IPS DF 4.7 (cell line): ENCODE results near the gene CAMTA1.

ENCODE experiments used
- DNase-seq: peaks from one replicate; pipeline ENCODE4 v3.0.0-alpha.2; 2013; ENCODE audit warnings: low spot score; ENCODE audit errors: extremely low read depth

Gene CAMTA1

DNA sequence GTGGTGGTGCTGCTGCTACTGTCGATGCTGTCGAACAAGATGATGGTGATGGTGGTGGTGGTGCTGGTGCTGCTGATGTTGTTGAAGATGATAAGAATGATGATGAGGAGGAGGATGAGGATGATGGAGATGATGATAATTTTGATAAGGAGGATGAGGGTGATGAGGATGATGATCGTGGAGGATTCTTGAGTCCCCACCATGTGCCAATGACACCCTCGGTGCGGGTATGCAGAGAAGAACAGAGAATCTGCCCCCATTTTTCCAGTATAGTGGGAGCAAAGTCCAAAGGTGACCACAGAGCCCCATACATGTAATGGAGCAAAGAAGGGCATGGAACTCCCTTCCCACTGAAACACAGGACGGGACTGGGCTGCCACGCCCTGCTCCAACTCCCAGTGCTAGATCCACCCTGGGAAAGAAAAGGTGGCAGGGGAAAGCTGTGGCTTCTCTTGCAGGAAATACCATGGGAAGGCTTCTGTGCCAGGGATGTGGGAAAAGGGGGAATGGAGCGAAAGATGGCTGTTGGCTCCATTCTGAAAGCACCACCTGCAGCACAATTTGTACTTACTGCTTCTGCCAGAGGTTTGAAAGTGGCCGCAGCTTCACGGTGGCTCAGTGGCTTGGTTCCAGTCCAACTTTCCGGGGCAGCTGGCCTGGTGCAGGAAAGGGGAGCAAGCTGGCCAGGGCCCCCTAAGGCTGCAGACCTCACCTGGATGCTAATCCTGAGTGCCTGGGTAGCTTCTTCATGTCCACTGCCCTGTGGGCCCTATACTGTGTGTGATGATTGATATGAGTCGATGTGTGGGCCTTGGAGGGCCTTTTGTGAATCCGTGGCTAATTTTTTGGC, 598.6 kb downstream of the CAMTA1 start:
- DNase-seq, result no peak

DNA sequence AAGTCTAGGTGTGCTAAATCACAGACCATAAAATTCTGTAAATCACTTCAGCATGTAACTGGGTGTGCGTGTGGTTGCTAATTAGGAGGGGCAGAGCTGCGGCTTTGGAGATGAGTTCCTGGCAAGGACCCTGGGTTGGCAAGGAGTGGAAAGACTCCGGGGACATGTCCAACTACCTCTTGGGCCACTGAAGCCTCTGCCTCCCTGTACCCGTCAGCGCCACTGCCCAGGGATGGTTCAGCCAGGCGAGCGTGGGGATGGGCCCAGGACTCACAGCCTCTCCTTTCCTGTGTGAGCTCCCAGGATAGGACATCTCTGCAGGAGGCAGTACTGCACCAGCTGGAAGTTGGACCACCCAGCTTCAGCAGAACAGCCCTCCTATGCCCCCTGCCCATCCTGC, 599.4 kb downstream of the CAMTA1 start:
- DNase-seq, result no peak

GRCh38 chr1:7385471-7386225, 600.4 kb downstream of the CAMTA1 start:
- no peak for DNase-seq

DNA sequence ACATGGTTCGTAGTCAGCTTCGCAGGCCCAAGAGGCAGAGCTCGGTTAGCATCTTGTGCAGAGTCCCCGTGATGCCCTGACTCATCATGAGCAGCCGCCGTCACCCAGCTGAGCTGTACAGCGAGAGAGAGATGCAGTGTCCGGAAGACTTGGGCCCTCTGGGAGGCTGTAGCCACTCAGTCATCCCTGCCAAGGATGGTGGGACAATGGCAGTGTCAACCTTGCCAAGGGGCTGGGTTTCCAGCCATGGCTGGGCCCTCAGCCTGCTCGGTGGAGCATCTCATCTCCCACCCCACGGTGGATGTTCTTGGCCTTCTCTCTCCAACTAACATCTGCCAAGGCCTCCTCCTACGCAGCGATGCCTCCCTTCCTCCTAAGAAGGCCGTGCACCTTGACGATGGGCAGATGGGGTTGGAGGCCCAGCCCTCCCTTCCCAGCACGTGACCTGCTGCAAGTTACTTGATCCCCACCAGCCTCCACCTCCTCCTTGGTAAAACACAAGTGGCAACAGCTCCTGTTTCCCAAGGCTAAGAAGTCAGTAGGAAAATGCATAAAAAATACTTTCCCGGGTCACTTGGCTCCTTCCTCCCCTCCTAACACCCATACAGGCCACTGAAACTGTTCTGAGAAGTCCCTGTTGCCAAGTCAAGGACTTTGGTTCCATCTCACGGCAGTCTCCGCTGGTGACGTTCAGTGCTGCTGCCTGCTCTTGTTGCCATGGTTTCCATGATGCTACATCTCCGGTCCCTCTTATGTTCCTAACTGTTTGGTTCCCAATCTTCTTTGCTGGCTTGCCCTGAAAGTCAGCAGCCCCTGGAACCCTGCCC, 601.2 kb downstream of the CAMTA1 start:
- no peak for DNase-seq

DNA sequence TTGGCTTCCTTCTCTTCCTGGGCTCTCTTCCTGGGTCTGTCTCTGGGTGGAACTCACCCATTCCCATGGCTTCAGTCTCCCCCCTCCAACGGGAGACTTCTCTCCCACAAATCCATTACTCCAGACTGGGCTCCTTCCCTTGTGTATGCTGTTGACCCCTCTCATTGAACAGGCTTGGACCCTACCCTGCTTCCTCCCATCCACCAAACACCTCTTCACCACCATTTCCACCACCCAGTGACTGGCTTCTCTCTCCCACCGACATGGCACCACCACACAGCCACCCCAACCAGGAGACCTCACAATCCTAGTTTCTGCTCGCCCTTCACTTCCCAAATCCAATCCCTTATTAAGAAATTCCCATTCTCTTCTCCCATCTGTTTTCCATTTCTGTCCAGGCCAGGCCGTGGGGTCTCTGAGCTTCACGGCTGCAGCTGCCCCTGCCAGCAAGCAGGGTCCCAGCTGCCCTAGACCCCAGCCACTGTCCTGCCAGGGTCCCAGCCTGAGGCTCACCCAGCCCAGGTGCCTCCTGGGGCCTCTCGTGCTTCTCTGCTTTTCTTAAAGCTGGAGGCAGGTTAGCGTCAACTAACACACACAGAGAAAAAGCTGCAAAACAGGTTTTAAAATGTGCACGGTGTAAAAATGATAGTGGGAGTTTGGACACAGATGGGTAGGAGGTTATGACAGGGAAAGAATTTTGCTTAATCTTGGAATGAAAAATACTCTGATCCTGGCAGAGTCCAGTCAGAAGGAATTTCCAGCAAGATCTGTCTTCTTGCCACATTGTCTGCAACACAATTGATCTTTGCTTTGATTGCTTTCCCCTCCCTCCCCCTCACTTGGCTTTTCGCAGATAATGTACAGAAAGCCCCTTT, 602.0 kb downstream of the CAMTA1 start:
- no peak for DNase-seq

DNA sequence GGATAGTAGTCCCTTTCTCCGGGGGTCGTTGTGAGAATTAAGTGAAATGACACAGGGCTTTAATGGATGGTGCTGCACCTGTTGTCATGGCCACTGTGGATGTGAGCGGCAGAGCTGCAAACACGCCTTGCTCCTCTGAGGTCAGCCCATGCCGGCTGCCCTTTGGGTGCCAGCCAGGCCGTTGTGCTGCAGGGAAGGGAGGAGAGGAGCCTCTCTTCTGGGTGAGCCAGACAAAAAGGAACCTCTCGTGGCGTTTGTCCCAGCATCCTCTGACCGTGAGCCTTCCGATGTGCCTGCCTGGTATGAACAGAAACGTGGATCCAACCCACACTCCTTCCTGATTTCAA, 602.9 kb downstream of the CAMTA1 start:
- DNase-seq, result no peak

GRCh38 chr1:7388488-7389185, 603.4 kb downstream of the CAMTA1 start:
- DNase-seq, result no peak

DNA sequence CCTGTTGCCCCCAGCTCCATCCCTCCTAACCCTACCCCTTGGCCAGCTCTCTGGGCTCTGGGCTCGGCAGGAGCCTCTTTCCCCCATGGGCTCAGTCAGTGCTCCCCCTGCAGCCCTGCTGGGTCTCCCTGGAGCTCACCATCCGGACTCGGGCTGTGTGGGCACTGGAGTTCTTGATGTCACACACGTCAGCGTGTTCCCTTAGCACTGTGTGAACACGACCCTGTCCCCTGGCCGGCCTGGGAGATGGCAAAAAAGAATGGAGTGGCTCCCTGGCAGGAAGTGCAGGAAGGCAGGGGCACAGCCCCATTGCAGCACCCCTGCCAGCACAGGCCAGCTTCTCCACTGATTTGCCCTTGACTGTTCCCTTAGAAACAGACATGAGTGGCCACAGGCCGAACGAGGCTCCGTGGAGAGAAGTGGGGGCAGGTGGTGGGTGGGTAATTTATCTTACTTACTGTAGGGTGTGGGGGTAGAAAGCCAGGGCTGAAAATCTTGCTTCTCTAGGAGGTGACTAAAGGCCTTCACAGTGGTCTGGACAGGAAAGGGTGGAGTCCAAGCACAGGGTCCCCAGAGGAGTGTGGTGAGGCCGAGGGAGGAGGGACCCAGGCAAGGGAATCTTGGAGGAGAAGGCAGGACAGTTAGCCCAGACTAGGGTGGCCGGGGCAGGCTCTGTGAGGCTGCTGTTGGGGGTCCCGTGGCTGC, 604.1 kb downstream of the CAMTA1 start:
- DNase-seq, result no peak

GRCh38 chr1:7389906-7390603, 604.8 kb downstream of the CAMTA1 start:
- DNase-seq, result no peak

DNA sequence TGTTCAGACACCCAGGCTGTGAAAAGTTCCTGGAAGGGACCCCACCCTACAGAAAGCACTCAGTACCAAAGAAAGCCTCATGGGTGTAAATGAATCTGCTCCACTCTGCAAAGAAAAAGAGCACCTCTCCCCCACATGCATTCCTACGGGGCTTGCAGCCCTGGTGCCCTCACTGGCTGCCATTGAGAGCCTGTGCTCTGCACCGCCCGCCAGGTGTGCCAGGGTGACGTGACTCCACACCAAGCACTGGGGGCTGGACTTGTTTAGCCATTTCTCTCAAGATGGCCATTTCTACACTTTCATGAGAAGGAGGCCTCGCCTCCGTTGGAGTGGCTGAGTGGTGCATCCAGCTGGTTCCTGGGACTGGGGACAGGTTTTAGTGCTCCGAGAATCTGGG, 605.3 kb downstream of the CAMTA1 start:
- no peak for DNase-seq

DNA sequence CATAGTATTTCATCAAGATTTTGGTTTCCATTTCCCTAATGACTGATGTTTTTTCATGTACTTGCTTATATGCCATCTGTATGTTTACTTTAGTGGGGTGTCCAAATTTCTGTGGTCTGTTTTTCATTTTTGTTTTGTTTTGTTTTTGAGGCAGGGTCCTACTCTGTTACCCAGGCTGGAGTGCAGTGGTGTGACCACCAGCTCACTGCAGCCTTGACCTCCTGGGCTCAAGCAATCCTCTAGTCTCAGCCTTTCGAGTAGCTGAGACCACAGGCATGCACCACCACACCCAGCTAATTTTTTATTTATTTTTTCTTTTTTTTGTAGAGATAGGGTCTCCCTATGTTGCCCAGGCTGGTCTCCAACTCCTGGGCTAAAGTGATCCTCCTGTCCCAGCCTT, 607.9 kb downstream of the CAMTA1 start:
- no peak for DNase-seq

DNA sequence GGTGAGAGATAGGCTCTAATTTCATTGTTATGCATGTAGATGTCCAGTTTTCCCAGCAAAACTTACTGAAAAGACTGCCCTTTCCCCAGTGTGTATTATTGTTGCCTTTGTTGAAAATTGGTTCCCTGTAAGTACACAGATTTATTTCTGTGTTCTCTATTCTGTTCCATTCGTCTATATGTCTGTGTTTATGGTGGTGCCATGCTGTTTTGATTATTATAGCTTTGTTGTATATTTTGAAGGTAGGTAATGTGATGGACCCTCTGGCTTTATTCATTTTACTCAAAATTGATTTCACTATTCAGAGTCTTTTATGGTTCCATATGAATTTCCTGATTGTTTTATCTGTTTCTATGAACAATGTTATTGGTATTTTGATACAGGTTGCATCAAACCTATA, 610.0 kb downstream of the CAMTA1 start:
- DNase-seq, result no peak

- peak; percentile 41 for DNase-seq
Measured at GRCh38 chr1:7398982-7399381, 613.7 kb downstream of the CAMTA1 start.

DNA sequence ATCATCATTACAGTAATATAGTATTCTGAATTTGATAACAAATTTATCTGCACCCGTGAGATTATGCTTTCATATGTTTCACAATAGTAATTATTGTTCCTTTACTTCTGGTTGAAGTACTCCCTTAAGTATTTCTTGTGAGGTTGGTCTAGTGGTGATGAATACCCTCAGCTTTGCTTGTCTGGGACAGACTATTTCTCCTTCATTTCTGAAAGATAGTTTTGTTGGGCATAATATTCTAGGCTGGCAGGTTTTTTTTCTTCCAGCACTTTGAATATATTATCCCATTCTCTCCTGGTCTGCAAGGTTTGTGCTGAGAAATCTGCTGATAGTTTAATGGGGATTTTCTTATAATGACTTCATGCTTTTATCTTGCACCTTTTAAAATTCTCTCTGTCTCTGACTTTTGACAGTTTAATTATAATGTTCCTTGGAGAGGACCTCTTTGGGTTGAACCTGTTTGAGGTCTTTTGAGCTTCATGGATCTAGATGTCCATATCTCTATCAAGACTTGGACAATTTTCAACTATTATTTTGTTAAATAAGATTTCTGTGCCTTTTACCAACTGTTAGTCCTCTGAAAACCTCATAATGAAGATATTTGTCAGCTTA, 614.4 kb downstream of the CAMTA1 start:
- DNase-seq, result no peak

DNA sequence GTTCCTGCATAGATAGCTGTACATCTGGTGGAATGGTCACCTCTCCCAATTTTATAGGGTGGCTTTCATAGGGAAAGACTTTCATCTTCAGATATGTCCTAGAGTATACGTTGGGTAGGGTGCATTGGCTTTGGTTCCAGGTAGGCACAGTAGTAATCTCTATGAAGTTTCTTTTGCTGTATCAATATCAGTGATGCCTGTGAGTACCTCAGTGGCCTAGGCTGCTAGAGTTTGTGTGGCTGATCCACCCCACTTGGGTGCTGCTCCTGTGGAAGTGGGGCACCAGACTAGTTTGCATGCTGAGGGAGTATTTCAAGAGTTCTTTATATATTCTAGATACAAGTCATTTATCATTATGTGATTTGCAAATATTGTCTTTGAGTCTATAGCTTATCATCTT, 615.3 kb downstream of the CAMTA1 start:
- no peak for DNase-seq

DNA sequence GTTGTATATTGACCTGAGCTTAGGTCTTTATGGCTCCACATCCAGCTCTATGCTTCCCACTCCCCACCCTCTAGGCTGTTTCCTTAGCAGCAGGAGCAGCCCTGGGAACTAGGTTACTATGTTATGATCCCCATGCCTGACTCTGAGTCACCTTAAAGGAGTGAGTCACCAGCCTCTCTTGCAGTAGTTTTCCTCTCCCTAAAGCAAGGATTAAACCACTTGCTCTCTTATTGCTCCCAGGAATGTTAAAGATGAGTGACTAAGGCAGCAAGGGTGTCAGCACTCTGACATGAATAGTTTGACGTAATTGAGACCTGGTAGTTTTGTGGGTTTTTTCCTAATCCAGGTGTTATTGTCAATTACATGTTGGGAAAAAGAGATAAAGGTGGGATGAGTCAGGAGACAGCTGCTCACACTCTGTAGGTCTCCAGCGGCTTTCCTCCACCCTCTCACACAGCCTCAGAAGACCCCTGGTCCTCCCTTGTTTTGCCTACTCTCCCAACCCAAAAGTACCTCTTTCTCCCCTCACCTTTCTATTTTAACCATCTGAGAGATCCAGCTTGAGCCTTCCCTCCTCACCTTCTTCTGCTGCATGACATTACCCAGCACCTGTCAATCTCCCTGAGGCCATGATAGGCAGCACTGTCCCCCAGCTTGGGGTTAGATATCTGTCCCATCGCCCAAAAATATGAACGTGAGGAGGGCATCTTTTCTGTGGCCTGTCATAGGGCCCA, 616.7 kb downstream of the CAMTA1 start:
- no peak for DNase-seq

GRCh38 chr1:7402548-7402850, 617.2 kb downstream of the CAMTA1 start:
- no peak for DNase-seq
